Glutamatergic neuron (in vitro differentiated cells): ENCODE measurements around the gene PIGA. TPM values are rescaled to one million over a fixed set of nuclear protein-coding genes. Genes with fewer than 3 reads are reported as not detected.
"Not testable (repeated sequence)": the region's sequence is repeated elsewhere in the genome, so short reads cannot be mapped to it uniquely, and the experiment has no call there.

Experiments used
- DNase-seq: peaks from one replicate; pipeline ENCODE4 v3.0.0; 2022
- H3K27ac Mint-ChIP-seq: one replicate; pipeline ENCODE4 v1.8.0; 2020; ENCODE audit warnings: mild to moderate bottlenecking, mixed read lengths, inconsistent platforms; ENCODE audit not compliant: unreplicated experiment
- H3K27me3 Mint-ChIP-seq: one replicate; pipeline ENCODE4 v1.8.0; 2020; ENCODE audit warnings: mild to moderate bottlenecking, moderate library complexity, mixed read lengths, inconsistent platforms; ENCODE audit not compliant: unreplicated experiment
- H3K36me3 Mint-ChIP-seq: one replicate; pipeline ENCODE4 v1.8.0; 2020; ENCODE audit warnings: mild to moderate bottlenecking, mixed read lengths, inconsistent platforms; ENCODE audit not compliant: unreplicated experiment
- H3K4me1 Mint-ChIP-seq: one replicate; pipeline ENCODE4 v1.8.0; 2020; ENCODE audit warnings: mild to moderate bottlenecking, low read depth, mixed read lengths, inconsistent platforms; ENCODE audit not compliant: unreplicated experiment
- H3K4me3 Mint-ChIP-seq: one replicate; pipeline ENCODE4 v1.8.0; 2020; ENCODE audit warnings: mild to moderate bottlenecking, mixed read lengths, inconsistent platforms; ENCODE audit not compliant: unreplicated experiment
- H3K9me3 Mint-ChIP-seq: one replicate; pipeline ENCODE4 v1.8.0; 2020; ENCODE audit warnings: mild to moderate bottlenecking, moderate library complexity, mixed read lengths, inconsistent platforms; ENCODE audit not compliant: unreplicated experiment
- CTCF ChIP-seq: fragments of 200-600 bp; sonication (generic); IDR thresholded peaks from one replicate; pipeline ENCODE4 v1.5.0; 2021; ENCODE audit not compliant: partially characterized antibody, unreplicated experiment
- total RNA-seq: library from RNA; stranded (reverse); fragmentation: NEBNext Ultra II Directional; extraction: Animal tissue kit (Norgen Biotek cat#: 25700); gene quantifications from one replicate; pipeline ENCODE4 v1.2.1, GENCODE V29; 2021; ENCODE audit not compliant: unreplicated experiment

Gene PIGA
- total RNA-seq, 1 donor from 2014 or later = 11.3 TPM

- no peak overlapping the region for H3K27ac Mint-ChIP-seq
- no peak overlapping the region for H3K4me3 Mint-ChIP-seq
- no peaks in the 10 kb centered on the region for H3K9me3 Mint-ChIP-seq
- H3K27me3 Mint-ChIP-seq = no peaks in the 10 kb centered on the region
- no peaks in the 10 kb centered on the region for H3K36me3 Mint-ChIP-seq
- TF ChIP-seq CTCF = no peak
- no peak for DNase-seq
- no peaks in the 10 kb centered on the region for H3K4me1 Mint-ChIP-seq
These were observed 20.9 kb downstream of the PIGA start for GRCh38 chrX:15314472-15314871.

- no peak overlapping the region for H3K27ac Mint-ChIP-seq
- H3K27me3 Mint-ChIP-seq = no peaks in the 10 kb centered on the region
- DNase-seq = no peak
- no peak overlapping the region for H3K4me3 Mint-ChIP-seq
- no peaks in the 10 kb centered on the region for H3K9me3 Mint-ChIP-seq
- no peaks in the 10 kb centered on the region for H3K4me1 Mint-ChIP-seq
- no peaks in the 10 kb centered on the region for H3K36me3 Mint-ChIP-seq
- TF ChIP-seq CTCF = no peak
These were observed 24.2 kb downstream of the PIGA start for GRCh38 chrX:15311119-15311518.

- TF ChIP-seq CTCF = no peak
- Mint-ChIP-seq H3K27ac (no peak overlapping the region), H3K4me3 (no peak overlapping the region), H3K27me3 (no peaks in the 10 kb centered on the region), H3K4me1 (no peaks in the 10 kb centered on the region), H3K36me3 (no peaks in the 10 kb centered on the region), H3K9me3 (no peaks in the 10 kb centered on the region)
- DNase-seq = no peak
These were observed 25.2 kb downstream of the PIGA start for GRCh38 chrX:15310117-15310516.

- H3K27me3 Mint-ChIP-seq, DNase-seq, H3K36me3 Mint-ChIP-seq, H3K4me1 Mint-ChIP-seq, H3K4me3 Mint-ChIP-seq, H3K9me3 Mint-ChIP-seq, H3K27ac Mint-ChIP-seq: not testable (repeated sequence)
These were observed 29.4 kb downstream of the PIGA start for GRCh38 chrX:15305899-15306298.

GRCh38 chrX:15301924-15302323 lies 33.4 kb downstream of the PIGA start:
- Mint-ChIP-seq H3K36me3 (no peaks in the 10 kb centered on the region), H3K27ac (no peak overlapping the region), H3K4me1 (no peaks in the 10 kb centered on the region), H3K9me3 (no peaks in the 10 kb centered on the region), H3K27me3 (no peaks in the 10 kb centered on the region), H3K4me3 (no peak overlapping the region)
- DNase-seq = no peak
- TF ChIP-seq CTCF = no peak
